CD14-positive monocyte (primary cell): ENCODE results near the gene GABRB2. TPM values are rescaled to one million over a fixed set of nuclear protein-coding genes. Genes with fewer than 3 reads are reported as not detected.

Experiments
- DNase-seq, 3 donors: peaks; one replicate each; pipeline ENCODE4 v3.0.0-alpha.2; 2011 to 2022
- H2AFZ ChIP-seq: 2 replicates; pipeline ENCODE4 v1.6.0; 2012; ENCODE audit warnings: mild to moderate bottlenecking, low read depth, low read length, inconsistent platforms; ENCODE audit not compliant: insufficient read depth, poor library complexity, severe bottlenecking
- H3K27ac ChIP-seq, 2 donors: 1 replicate in 1 of 2; 2 replicates in 1 of 2; pipeline ENCODE4 v1.5.1; 2012 to 2013; ENCODE audit warnings: low read length in 2 of 2, control low read depth in 1 of 2, inconsistent platforms in 1 of 2, low read depth in 1 of 2, mild to moderate bottlenecking in 1 of 2
- H3K27me3 ChIP-seq, 2 donors: one replicate each; pipeline versions ENCODE4 v1.6.0 to v1.6.1; 2011 to 2013; ENCODE audit warnings: low read length in 2 of 2; ENCODE audit not compliant: control insufficient read depth in 2 of 2, insufficient read depth in 2 of 2
- H3K36me3 ChIP-seq, 2 donors: replicated peaks in 1 of 2; 1 replicate in 1 of 2; 2 replicates in 1 of 2; pipeline versions ENCODE4 v1.5.1 to v1.6.1; 2012 to 2013; ENCODE audit warnings: low read length in 2 of 2, control low read depth in 1 of 2, inconsistent platforms in 1 of 2, mild to moderate bottlenecking in 1 of 2; ENCODE audit not compliant: insufficient read depth in 2 of 2, control insufficient read depth in 1 of 2
- H3K4me1 ChIP-seq, 2 donors: 1 replicate in 1 of 2; 2 replicates in 1 of 2; pipeline versions ENCODE4 v1.5.1 to v1.6.1; 2012 to 2013; ENCODE audit warnings: low read length in 2 of 2, control low read depth in 1 of 2, inconsistent platforms in 1 of 2, mild to moderate bottlenecking in 1 of 2, moderate library complexity in 1 of 2; ENCODE audit not compliant: insufficient read depth in 2 of 2, control insufficient read depth in 1 of 2
- H3K4me2 ChIP-seq: replicated peaks from 2 replicates; pipeline ENCODE3; 2012; ENCODE audit warnings: low read length, moderate library complexity, mild to moderate bottlenecking; ENCODE audit not compliant: poor library complexity, severe bottlenecking; ENCODE audit errors: extremely low read depth
- H3K4me3 ChIP-seq, 3 experiments: fragments of 200-600 bp in 1 of 3; sonication (generic) in 1 of 3; replicated peaks in 1 of 3; 1 replicate in 2 of 3; 2 replicates in 1 of 3; pipeline ENCODE4 v1.5.1; 2011 to 2013; ENCODE audit warnings: low read length in 3 of 3, mild to moderate bottlenecking in 3 of 3, control low read depth in 2 of 3, low read depth in 2 of 3, inconsistent platforms in 1 of 3, moderate library complexity in 1 of 3
- H3K79me2 ChIP-seq: 2 replicates; pipeline ENCODE4 v1.6.0; 2012; ENCODE audit warnings: mild to moderate bottlenecking, control low read depth, inconsistent platforms, low read length, moderate library complexity; ENCODE audit not compliant: insufficient read depth
- H3K9ac ChIP-seq: 2 replicates; pipeline ENCODE4 v1.6.0; 2017; ENCODE audit warnings: low read length, mild to moderate bottlenecking; ENCODE audit not compliant: insufficient read depth, poor library complexity, severe bottlenecking
- H3K9me3 ChIP-seq, 2 donors: replicated peaks in 1 of 2; 1 replicate in 1 of 2; 2 replicates in 1 of 2; pipeline versions ENCODE4 v1.5.1 to v1.6.1; 2012 to 2013; ENCODE audit warnings: low read length in 2 of 2, control low read depth in 1 of 2; ENCODE audit not compliant: control insufficient read depth in 1 of 2, insufficient read depth in 1 of 2
- H4K20me1 ChIP-seq: 2 replicates; pipeline ENCODE4 v1.6.0; 2012; ENCODE audit warnings: mild to moderate bottlenecking, low read length, control low read depth, moderate library complexity; ENCODE audit not compliant: insufficient read depth
- H3K27ac Mint-ChIP-seq, 7 donors: one replicate each; pipeline ENCODE4 v1.8.0; 2020; ENCODE audit warnings: mild to moderate bottlenecking in 7 of 7, mixed read lengths in 7 of 7, moderate library complexity in 6 of 7, inconsistent platforms in 2 of 7
- H3K27me3 Mint-ChIP-seq, 3 donors: one replicate each; pipeline ENCODE4 v1.8.0; 2021 to 2022; ENCODE audit warnings: low read depth in 3 of 3, mild to moderate bottlenecking in 3 of 3, mixed read lengths in 3 of 3, moderate library complexity in 3 of 3, inconsistent platforms in 1 of 3
- H3K36me3 Mint-ChIP-seq, 2 donors: one replicate each; pipeline ENCODE4 v1.8.0; 2020; ENCODE audit warnings: mixed read lengths in 2 of 2, inconsistent platforms in 1 of 2, mild to moderate bottlenecking in 1 of 2
- H3K4me1 Mint-ChIP-seq: one replicate; pipeline ENCODE4 v1.8.0; 2020; ENCODE audit warnings: mild to moderate bottlenecking, mixed read lengths
- H3K4me3 Mint-ChIP-seq, 2 donors: one replicate each; pipeline ENCODE4 v1.8.0; 2020; ENCODE audit warnings: mild to moderate bottlenecking in 2 of 2, mixed read lengths in 2 of 2, moderate library complexity in 1 of 2
- H3K9me3 Mint-ChIP-seq, 7 donors: one replicate each; pipeline ENCODE4 v1.8.0; 2020 to 2022; ENCODE audit warnings: mixed read lengths in 7 of 7, mild to moderate bottlenecking in 6 of 7, moderate library complexity in 6 of 7, inconsistent platforms in 2 of 7
- WGBS: methylation state at CpG from one replicate; pipeline ENCODE4 v1.1.5; 2013; ENCODE audit warnings: missing lambda C conversion rate; ENCODE audit not compliant: insufficient coverage; 5-methylcytosine and 5-hydroxymethylcytosine counted together
- intact Hi-C, 2 donors: fragments of 100-400 bp; cut with micrococcal nuclease; formaldehyde crosslinking; loops; one replicate each; pipeline versions ENCODE4 v1.15.0 to v1.15.1; 2023
- polyA plus RNA-seq, 3 donors: library from polyadenylated mRNA; depleted of rRNA in 1 of 3; unstranded in 2 of 3; stranded (reverse) in 1 of 3; fragments of 300-500 nt in 2 of 3; fragments of >200 nt in 1 of 3; fragmentation: Illumina TruSeq in 2 of 3; gene quantifications; 1 replicate in 2 of 3; 2 replicates in 1 of 3; pipeline ENCODE4 v1.2.3, GENCODE V29; 2012 to 2021
- TF ChIP-seq, protein P1 (sequence below): fragments of 200-600 bp; IDR thresholded peaks from one replicate; pipeline ENCODE4 v1.8.0; 2022; ENCODE audit warnings: antibody characterized with exemption, mild to moderate bottlenecking

GABRB2 gene
- polyA plus RNA-seq, 3 donors = not detected

DNA sequence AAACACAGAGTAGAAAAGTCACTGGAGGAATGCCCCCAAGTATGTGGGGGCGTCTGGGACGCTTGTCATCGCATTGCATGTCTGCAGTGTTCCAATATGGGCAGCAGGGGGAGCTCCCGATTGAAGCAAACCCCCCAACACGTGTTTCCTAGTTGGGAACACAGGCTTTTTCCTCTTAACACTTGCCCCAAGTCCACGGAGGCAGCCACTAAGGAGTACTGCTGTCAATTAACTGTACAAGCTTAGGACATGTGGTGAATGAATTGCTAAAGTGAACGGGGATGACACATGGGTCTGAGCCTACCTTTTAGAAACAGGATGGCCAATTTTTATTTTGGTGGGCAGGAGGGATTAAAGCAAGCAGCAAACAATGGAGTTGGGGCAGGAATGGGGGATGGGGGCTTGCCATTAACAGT lies 2.2 kb downstream of the GABRB2 start:
- Mint-ChIP-seq H3K36me3 (peaks cover 0 to 2% of the 10 kb centered on the region in 2 donors), H3K27me3 (peaks cover 47 to 56% (median 56%) of the 10 kb centered on the region in 3 donors), H3K27ac (no peak overlapping the region), H3K4me3 (peak overlapping the region in 1 of 2 donors; percentile 36), H3K4me1 (peaks cover 21% of the 10 kb centered on the region), H3K9me3 (peaks cover 0 to 27% (median 11%) of the 10 kb centered on the region in 7 donors)
- Histone ChIP-seq H4K20me1 (no peaks in the 10 kb centered on the region), H3K27ac (no peak overlapping the region), H3K4me2 (no peak overlapping the region), H3K36me3 (no peaks in the 10 kb centered on the region), H2AFZ (no peak overlapping the region), H3K4me1 (peaks cover 10 to 11% of the 10 kb centered on the region in 2 donors), H3K4me3 (no peak overlapping the region), H3K79me2 (no peaks in the 10 kb centered on the region), H3K27me3 (peaks cover 48 to 50% of the 10 kb centered on the region in 2 donors), H3K9ac (no peak overlapping the region), H3K9me3 (peaks cover 0 to 24% of the 10 kb centered on the region in 2 donors)
- intact Hi-C loops = loop anchor here in 1 of 2 donors (5.0 kb wide), 1 partner anchor 1798 kb away; no protein-coding TSS in a partner anchor
- DNase-seq = peak in 2 of 3 donors; percentile 11 to 27
- TF ChIP-seq, protein P1, sequence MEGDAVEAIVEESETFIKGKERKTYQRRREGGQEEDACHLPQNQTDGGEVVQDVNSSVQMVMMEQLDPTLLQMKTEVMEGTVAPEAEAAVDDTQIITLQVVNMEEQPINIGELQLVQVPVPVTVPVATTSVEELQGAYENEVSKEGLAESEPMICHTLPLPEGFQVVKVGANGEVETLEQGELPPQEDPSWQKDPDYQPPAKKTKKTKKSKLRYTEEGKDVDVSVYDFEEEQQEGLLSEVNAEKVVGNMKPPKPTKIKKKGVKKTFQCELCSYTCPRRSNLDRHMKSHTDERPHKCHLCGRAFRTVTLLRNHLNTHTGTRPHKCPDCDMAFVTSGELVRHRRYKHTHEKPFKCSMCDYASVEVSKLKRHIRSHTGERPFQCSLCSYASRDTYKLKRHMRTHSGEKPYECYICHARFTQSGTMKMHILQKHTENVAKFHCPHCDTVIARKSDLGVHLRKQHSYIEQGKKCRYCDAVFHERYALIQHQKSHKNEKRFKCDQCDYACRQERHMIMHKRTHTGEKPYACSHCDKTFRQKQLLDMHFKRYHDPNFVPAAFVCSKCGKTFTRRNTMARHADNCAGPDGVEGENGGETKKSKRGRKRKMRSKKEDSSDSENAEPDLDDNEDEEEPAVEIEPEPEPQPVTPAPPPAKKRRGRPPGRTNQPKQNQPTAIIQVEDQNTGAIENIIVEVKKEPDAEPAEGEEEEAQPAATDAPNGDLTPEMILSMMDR = peak; percentile 75
- 0% methylated on average over 2 of the region's 7 CpGs for WGBS

DNA sequence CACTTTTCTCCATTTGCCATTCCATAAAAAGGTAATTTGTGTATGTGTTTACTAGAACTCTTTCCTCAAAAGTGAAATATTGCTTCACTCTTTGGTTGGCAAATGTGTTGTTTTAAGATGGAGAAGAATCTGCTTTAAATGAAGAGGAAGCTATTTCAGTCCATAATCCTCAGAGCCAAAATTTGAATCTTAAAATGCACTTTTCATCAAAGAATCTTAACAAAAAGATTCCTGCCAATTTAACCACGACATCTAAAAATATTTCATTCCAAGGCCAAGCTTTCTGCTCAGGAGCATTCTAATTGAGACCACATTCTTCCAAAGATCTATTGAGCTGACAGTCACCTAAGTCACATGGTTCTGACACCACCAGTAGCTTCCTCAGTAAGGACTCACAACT lies 7.5 kb downstream of the GABRB2 start:
- Histone ChIP-seq H3K4me2 (no peak overlapping the region), H3K27ac (no peak overlapping the region), H2AFZ (no peak overlapping the region), H3K9me3 (no peaks in the 10 kb centered on the region), H4K20me1 (no peaks in the 10 kb centered on the region), H3K9ac (no peak overlapping the region), H3K4me1 (no peaks in the 10 kb centered on the region), H3K27me3 (peaks cover 0 to 2% of the 10 kb centered on the region in 2 donors), H3K79me2 (no peaks in the 10 kb centered on the region), H3K4me3 (no peak overlapping the region), H3K36me3 (no peaks in the 10 kb centered on the region)
- TF ChIP-seq, protein P1 = no peak
- intact Hi-C loops = no loop called here
- H3K4me3 Mint-ChIP-seq = no peak overlapping the region
- no peaks in the 10 kb centered on the region for H3K9me3 Mint-ChIP-seq
- H3K27me3 Mint-ChIP-seq = peaks cover 2 to 7% (median 4%) of the 10 kb centered on the region in 3 donors
- DNase-seq = no peak
- H3K36me3 Mint-ChIP-seq = no peaks in the 10 kb centered on the region
- H3K27ac Mint-ChIP-seq = no peak overlapping the region
- H3K4me1 Mint-ChIP-seq = no peaks in the 10 kb centered on the region
- 100% methylated on average over 1 of the region's 1 CpG for WGBS
